Kasumi-1 (cell line): ENCODE measurements around the gene LRRTM4.

ENCODE experiments used
- DNase-seq, 2 experiments: peaks; one replicate each; lab custom pipeline; 2025; lab: John Stamatoyannopoulos, UW

The LRRTM4 gene

DNA sequence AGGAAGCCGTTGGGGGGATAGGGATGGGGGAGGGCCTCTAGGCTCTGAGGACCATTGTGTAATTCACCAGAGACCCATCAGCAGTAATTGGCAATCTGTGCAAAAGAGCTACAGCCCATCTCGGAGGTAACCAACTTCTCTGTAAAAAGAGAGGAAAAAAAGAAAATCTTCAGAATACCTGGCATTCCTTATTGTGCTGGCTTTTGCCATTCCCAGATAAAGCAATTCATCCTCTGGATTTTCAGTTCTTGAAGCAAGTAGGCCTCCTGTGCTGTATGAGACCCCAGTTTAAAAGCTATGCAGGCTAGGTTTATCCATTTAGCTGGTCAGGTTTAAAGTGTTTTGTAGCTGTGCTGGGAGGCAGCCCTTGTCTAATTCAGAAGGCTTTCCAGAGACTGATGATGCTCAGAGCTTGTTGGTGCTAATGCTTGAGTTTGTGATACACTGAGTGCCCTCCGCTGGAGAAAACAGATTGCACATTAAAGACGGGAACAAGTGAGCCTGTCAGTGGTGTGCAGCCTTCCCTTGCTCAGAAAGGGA lies at the start of gene LRRTM4:
Gene LRRTM4 (minus strand): TSS at position 446 of the 540 bp plus-strand sequence.
- DNase-seq: peak; percentile 23 to 40

- DNase-seq: no peak
Measured at GRCh38 chr2:77571545-77571944, 49.4 kb upstream of the LRRTM4 start.

DNA sequence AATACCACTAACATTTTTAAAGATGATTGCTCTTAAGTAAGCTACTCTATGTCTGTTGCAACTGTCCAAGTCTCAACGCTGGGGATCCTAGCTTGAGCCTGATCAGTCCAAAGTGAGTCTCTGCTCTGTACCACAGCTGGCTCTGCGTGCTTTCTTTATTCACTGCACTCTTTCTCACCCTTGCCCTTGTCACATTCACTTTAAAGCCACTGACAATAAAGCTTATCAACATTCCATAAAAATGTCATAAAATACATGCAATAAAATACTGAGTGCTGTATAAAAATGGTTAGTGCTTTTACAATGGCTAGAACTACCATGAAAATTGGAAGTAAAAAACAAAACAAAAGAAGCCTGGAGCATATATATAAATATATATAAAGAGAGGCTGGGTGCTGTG lies 45.5 kb upstream of the LRRTM4 start:
- no peak for DNase-seq

- no peak for DNase-seq
Measured at GRCh38 chr2:77566582-77566981, 44.4 kb upstream of the LRRTM4 start.

GRCh38 chr2:77566131-77566530 lies 44.0 kb upstream of the LRRTM4 start:
- no peak for DNase-seq

DNA sequence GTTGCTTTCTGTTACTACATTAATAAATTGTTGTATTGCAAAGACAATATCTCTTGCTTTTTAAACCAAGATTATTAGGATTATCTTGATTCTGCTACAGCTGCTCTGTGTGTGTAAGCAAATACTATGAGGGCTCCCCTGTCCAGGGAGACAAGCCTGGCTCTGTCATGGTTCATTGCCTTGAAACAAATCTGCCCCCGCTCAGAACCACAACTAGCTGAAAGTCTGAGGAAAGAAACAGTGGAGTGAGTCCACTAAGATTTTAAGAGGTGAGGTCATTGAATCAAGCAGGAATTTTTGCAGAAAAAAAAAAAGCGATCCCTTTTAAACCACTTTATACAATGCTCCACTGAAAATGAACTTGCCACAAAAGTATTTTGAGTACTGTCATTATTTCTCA lies 30.8 kb upstream of the LRRTM4 start:
- no peak for DNase-seq

DNA sequence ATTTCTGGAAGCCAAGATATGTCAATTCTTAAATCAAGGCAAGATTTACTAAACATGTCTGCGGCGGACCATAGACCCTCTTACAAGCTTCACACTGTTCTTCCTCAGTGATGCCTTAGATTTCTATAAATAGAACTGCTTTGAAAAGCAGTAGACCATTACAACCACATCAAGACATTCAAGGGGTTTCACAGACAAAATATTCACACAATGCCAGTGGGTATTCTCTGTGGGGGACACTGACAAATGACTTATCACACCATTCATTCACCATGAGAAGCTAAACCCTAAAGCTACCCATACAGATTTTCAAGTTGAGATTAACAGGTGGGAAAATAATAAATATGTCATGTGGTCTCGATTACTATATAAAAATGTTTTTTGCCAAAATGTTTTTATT lies 15.9 kb upstream of the LRRTM4 start:
- DNase-seq: no peak

GRCh38 chr2:77522888-77523287 lies 712 bp upstream of the LRRTM4 start:
- no peak for DNase-seq

GRCh38 chr2:77521548-77521891 lies 656 bp downstream of the LRRTM4 start:
- no peak for DNase-seq

DNA sequence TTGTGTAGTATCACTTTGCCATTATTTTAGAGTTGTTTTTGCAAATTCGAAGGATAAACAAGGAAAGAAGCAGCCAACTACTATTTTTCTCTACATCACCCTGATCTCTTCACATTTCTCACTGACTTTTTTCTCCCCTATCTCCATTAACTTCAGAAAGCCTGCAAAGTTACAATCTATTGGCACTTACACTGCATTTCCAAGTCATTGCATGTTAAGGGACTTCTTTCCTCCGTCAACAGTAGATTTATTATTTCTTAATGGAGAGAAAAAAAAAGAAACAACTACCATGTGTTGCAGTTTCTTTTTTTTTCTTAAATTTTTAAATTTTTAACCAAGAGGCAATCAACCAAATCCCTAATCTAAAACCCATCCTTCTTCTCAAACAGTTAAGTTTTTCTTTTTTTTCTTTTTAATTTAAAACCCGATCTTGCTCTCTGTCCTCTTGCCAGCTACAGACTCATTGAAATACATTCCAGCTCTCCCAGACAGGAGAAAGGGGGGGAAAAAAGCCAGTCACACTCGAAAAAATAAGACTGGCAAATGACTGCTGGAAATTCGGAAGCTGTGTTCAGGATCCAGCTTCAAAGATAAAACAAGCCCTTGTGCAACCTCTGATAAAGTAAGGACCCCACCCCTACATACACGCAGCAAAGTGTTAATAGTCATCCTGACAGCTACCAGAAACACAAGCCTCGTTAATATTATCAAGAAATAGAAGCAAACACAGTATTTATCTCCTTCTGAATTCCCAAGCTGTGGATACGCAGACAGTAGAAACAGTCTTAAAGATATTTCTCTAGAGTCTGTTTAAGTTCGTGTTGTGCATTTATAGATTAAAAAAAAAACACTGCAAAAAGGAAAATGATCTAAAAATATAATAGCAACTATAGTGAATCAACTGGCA lies 1.3 kb downstream of the LRRTM4 start:
- no peak for DNase-seq

- DNase-seq: no peak
Measured at GRCh38 chr2:77519888-77520506, 2.2 kb downstream of the LRRTM4 start.

GRCh38 chr2:77519164-77519887 lies 2.9 kb downstream of the LRRTM4 start:
- DNase-seq: no peak

DNA sequence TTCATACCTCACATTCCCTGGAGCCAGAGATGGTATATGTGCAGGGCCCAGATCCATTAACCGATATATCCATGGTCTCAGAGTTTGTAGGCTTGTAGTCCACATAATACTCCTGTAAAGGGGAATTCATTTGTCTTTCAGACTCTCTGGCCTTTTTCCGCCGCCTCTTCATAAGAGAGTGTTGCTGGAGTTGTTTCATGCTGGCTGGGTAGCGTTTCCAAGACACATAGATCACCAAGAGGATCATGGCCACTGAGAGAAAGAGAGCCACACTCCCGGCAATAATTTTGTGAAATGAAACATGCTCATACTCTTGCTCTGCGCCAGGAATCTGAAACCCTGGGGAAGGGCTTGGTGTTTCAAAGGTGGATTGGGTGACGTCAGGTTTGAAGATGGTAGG lies 3.9 kb downstream of the LRRTM4 start:
- no peak for DNase-seq

- no peak for DNase-seq
Measured at GRCh38 chr2:77513191-77513590, 9.0 kb downstream of the LRRTM4 start.

DNA sequence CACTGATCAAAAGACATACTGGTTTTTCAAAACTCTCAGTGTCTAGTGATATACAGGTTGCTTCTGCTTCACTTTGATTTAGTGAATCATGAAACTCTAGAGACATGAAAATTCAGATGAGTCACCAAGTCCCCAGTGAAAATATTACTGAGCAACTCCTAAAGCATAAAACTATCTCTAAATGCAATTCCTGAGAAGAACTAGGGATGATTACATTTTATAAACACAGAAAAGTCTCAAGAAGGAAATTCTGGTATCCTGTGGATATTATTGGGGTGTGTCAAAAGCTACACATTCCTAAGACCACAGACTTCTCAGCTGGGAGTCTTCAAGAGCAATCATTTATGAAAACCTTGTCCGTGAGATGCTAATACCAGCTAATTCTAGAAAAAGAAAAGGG lies 9.7 kb downstream of the LRRTM4 start:
- DNase-seq: no peak

GRCh38 chr2:77508511-77508910 lies 13.7 kb downstream of the LRRTM4 start:
- no peak for DNase-seq

DNA sequence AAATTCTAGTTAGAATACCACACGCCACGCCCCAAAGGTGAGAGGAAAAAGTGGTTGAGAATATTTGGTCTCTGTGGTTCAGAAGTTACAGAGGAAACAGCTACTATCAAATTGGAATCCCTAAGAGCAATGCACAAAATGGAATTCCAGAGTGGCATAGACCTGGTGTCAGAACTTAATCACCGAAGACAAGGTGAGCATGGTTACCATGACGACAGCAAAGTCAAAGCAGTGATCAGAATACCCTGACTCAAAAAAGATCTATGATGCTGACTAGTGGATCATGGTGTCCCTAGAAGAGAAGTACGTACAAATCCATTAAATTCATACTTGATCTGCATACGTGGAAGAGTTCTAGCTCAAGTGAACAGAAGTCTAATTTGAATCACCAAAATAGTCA lies 14.5 kb downstream of the LRRTM4 start:
- no peak for DNase-seq

DNA sequence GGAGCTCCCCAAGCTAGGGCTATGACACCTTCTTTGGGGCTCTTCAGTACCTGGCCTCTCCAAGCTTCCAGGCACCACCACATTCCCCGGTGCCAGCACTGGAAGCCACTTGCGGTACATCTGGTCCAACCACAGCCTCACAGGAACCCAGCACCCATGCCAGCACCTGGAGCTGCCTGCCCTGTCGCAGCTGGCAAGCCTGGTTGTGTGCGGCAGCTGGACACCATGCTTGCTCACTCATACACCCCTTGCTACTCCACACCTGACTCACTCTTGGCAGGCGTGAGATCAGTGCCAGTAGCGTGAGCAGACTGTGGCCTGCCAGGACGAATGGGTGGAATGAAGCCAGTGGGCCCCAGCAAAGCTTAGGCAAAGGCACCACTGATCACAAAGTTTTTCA lies 34.0 kb downstream of the LRRTM4 start:
- DNase-seq: no peak

GRCh38 chr2:77487074-77487803 lies 34.9 kb downstream of the LRRTM4 start:
- no peak for DNase-seq

GRCh38 chr2:77484026-77484425 lies 38.1 kb downstream of the LRRTM4 start:
- peak; percentile 20 to 25 for DNase-seq

DNA sequence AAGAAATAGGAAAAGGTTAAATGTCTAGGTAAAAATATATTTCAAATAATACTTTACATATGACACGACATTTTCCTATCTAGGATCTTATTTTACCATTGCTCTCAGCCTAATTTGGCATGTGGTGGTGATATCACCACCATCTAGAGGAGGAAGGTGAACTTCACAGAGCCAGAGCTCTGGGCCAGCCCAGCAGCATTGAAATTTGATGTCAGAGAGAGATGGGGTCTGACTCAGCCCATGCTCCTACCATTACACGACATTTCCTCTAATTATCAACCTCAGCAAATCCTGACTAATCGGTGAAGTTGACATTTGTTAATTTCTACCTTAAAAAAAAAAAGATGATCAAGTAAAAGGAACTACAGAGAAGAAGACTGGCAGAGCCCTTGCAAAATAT lies 42.3 kb downstream of the LRRTM4 start:
- no peak for DNase-seq

DNA sequence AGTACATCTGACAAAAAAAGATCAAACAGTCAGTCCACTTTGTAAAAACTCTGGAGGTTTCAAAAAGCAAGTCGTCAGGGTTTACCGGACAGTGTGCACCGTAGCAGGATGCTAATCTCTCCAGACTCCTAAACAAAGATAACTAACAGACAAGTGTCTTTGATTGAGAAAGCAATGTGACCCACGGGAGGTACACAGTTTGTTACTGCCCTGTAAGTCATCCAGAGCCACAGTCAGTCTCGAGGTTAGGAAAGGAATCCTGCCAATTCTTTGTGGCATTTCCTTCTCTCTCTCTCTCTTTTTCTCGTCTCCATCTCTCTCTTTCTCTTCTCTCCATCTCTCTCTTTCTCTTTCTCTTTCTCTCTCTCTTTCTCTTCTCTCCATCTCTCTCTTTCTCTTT lies 42.8 kb downstream of the LRRTM4 start:
- DNase-seq: no peak
